ENCODE data around the gene CFAP161.

Gene CFAP161

DNA sequence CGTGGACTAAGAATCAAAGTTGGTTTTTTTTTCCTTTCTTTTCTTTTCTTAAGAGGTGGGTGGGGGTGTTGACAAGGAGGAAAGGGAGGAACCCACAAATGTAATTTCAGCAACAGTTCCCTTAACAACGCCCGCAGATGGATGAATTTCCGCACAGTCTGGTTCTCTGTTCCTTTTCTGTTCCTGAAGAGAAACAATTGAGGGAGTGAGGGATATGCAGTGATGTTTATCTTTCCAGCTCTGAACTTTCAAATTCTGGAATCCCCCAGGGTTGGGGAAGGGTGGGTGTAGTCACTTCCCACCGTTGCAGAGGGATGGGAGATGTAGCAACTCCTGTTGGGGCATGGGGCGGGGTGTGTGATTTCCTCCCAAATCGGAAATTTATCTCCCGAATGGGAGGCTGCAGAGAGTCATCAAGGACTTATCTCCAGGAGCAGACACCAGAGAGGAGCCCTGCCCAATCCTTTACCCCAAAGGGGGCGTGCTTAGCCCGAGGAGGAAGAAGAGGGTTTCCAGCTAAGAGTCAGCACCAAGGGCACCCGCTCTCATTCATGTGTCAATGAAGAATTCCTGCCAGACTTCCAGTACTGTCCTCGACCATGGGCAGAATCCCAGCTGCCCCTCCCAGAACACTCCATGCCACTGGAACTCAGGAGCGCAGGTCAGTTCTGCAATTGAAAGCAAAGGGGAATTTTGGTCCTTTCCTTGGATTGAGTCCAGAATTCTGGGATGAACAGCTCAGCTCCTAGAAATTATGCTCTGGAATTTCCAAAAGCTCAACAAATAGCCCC lies 35.0 kb upstream of the CFAP161 start:
- no peaks in the 10 kb centered on the region for H3K9me3 Mint-ChIP-seq
- H3K27ac Mint-ChIP-seq: no peak overlapping the region
- no peak overlapping the region for H3K4me3 Mint-ChIP-seq
- H3K27me3 Mint-ChIP-seq (ENCODE audit: low read depth, poor library complexity): peaks cover 18% of the 10 kb centered on the region
- no peak for DNase-seq
- TF ChIP-seq, protein P1, sequence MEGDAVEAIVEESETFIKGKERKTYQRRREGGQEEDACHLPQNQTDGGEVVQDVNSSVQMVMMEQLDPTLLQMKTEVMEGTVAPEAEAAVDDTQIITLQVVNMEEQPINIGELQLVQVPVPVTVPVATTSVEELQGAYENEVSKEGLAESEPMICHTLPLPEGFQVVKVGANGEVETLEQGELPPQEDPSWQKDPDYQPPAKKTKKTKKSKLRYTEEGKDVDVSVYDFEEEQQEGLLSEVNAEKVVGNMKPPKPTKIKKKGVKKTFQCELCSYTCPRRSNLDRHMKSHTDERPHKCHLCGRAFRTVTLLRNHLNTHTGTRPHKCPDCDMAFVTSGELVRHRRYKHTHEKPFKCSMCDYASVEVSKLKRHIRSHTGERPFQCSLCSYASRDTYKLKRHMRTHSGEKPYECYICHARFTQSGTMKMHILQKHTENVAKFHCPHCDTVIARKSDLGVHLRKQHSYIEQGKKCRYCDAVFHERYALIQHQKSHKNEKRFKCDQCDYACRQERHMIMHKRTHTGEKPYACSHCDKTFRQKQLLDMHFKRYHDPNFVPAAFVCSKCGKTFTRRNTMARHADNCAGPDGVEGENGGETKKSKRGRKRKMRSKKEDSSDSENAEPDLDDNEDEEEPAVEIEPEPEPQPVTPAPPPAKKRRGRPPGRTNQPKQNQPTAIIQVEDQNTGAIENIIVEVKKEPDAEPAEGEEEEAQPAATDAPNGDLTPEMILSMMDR (IDR thresholded peaks at IDR 0.05): no peak
- H3K4me1 Mint-ChIP-seq: peaks cover 18% of the 10 kb centered on the region
- no peaks in the 10 kb centered on the region for H3K36me3 Mint-ChIP-seq (ENCODE audit: low read depth)

DNA sequence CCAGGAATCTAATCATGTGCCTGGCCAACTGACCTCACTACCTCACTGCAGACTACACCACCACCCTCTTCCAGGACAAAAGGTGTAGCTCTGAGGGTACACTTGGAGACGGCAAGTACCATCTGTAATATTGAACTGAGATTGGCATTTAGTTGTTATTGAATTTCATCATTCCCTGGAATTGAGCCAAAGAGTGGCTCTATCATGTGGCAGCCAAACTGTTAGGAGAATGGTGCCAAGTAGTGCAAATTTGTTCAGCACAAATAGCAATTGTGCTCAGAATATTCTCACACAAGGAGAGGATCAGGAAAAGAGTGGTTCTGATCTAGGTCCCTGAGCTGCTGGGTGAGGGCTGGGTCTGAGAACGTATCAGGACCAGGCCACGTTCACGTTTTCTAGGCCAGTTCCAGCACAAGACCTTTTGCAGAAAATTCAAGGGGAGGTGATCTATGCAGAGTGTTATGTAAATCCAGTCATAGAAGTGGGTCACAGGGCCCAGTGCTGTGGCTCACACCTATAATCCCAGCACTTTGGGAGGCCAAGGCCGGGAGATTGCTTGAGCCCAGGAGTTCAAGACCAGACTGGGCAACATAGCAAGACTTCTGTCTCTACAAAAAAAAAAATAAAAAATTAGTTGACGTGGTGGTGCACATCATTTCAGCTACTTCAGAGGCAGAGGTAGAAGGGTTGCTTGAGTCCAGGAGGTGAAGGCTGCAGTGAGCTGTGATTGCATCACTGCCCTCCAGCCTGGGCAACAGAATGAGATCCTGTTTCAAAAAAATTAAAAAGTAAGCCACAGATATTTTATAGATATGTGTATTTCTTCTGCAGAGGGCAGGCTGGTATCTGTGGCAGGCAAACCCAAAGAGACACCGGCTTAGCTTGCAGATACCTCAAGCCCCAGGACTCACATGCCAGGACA lies 31.9 kb upstream of the CFAP161 start:
- TF ChIP-seq, protein P1 (IDR thresholded peaks at IDR 0.05): no peak
- Mint-ChIP-seq H3K4me3 (no peak overlapping the region), H3K27me3 (ENCODE audit: low read depth, poor library complexity) (peaks cover 25% of the 10 kb centered on the region), H3K27ac (no peak overlapping the region), H3K36me3 (ENCODE audit: low read depth) (no peaks in the 10 kb centered on the region), H3K4me1 (peaks cover 15% of the 10 kb centered on the region), H3K9me3 (no peaks in the 10 kb centered on the region)
- no peak for DNase-seq

DNA sequence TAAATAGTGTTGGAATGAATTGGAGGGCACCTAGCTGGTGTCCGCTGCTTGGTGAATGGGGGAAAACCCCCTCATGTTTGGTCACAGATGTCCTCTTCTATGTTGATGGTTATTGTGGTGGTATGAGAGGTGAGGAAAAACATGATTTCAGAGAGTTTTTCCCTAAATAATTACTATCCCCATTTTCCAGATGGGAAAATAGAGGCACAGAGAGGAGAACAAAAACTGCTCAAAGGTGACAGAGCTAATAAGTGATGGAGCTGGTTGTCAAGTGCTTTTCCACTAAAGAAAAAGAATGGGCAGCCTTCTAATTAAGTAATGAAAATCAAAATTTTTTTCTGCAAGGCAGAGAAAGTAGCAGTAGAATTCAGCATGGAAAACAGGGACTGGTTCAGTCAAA lies 30.2 kb upstream of the CFAP161 start:
- Mint-ChIP-seq H3K4me1 (peaks cover 2% of the 10 kb centered on the region), H3K9me3 (no peaks in the 10 kb centered on the region), H3K4me3 (no peak overlapping the region), H3K27ac (no peak overlapping the region), H3K36me3 (ENCODE audit: low read depth) (no peaks in the 10 kb centered on the region), H3K27me3 (ENCODE audit: low read depth, poor library complexity) (peaks cover 22% of the 10 kb centered on the region)
- DNase-seq: no peak
- TF ChIP-seq, protein P1 (IDR thresholded peaks at IDR 0.05): no peak

DNA sequence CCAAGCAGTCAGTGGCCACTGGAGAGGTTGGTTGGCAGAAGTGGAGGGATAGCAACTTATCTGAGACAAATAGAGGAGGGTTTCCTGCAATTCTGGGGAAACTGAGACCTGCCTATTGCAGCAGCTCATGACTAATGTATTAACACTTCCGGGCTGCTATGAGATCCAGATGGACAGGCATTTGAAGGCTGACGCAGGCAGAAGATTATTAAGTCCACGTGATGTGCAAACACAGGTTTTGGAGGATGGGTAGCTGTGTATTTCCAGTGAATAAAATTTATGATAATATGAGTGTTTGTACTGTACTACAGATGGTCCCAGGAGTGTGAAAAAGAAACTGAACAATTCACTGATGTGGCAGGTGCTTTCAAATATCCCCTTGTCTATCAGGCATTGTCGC lies 28.5 kb upstream of the CFAP161 start:
- no peak overlapping the region for H3K27ac Mint-ChIP-seq
- no peaks in the 10 kb centered on the region for H3K36me3 Mint-ChIP-seq (ENCODE audit: low read depth)
- H3K9me3 Mint-ChIP-seq: no peaks in the 10 kb centered on the region
- H3K4me3 Mint-ChIP-seq: no peak overlapping the region
- DNase-seq: no peak
- peaks cover 33% of the 10 kb centered on the region for H3K27me3 Mint-ChIP-seq (ENCODE audit: low read depth, poor library complexity)
- H3K4me1 Mint-ChIP-seq: no peaks in the 10 kb centered on the region
- TF ChIP-seq, protein P1 (IDR thresholded peaks at IDR 0.05): no peak

DNA sequence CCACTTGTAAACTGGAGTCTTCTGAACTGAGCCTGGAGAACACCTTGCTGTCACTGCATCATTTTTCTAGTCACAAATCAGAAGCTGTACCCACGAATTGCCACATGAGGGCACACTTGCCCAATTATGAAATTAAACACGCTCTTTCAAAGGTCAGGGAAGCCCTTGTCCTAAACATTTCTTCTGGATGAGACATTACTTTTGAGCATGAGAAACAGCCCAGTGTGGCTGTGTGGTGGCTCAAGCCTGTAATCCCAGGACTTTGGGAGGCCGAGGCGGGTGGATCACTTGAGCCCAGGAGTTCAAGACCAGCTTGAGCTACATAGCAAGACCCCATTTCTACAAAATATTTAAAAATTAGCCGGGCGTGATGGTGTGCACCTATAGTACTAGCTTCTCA lies 27.5 kb upstream of the CFAP161 start:
- peak; percentile 42 for DNase-seq
- H3K9me3 Mint-ChIP-seq: no peaks in the 10 kb centered on the region
- H3K4me3 Mint-ChIP-seq: no peak overlapping the region
- H3K27me3 Mint-ChIP-seq (ENCODE audit: low read depth, poor library complexity): peaks cover 34% of the 10 kb centered on the region
- H3K4me1 Mint-ChIP-seq: peaks cover 3% of the 10 kb centered on the region
- TF ChIP-seq, protein P1 (IDR thresholded peaks at IDR 0.05): peak; percentile 71
- no peak overlapping the region for H3K27ac Mint-ChIP-seq
- H3K36me3 Mint-ChIP-seq (ENCODE audit: low read depth): no peaks in the 10 kb centered on the region
